Sigmoid colon (tissue), 4 donors: Measurements from ENCODE around the gene DNASE2.

Experiments used
- EP300 ChIP-seq, 4 donors: sonication (generic); formaldehyde crosslinking; IDR thresholded peaks; one replicate each; pipeline ENCODE4 v1.6.1; 2017; ENCODE audit warnings: antibody characterized with exemption in 4 of 4
- TF ChIP-seq, protein P1 (sequence below), 4 experiments: fragments of 450-650 bp in 3 of 4; fragments of 200-600 bp in 1 of 4; IDR thresholded peaks; one replicate each; pipeline ENCODE4 v1.5.1; 2016 to 2019; ENCODE audit warnings: antibody characterized with exemption in 4 of 4, mild to moderate bottlenecking in 3 of 4, moderate library complexity in 2 of 4

DNA sequence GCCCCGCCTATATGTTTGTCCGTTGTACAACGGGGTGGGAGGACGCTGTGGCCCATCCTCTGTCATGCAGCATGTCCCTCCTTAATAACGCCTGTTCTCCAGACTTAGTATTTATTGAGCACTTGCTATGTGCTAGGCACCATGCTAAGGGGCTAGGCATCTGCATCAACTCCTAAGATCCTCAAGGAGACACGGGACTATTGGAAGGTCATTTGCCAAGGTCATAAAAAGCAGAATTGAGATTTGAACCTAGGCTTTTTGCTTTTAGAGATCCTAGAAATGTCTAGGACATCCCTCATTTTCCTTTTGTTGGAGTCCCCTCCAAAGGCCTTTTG is 44.8 kb downstream of the DNASE2 start:
- TF ChIP-seq, protein P1, sequence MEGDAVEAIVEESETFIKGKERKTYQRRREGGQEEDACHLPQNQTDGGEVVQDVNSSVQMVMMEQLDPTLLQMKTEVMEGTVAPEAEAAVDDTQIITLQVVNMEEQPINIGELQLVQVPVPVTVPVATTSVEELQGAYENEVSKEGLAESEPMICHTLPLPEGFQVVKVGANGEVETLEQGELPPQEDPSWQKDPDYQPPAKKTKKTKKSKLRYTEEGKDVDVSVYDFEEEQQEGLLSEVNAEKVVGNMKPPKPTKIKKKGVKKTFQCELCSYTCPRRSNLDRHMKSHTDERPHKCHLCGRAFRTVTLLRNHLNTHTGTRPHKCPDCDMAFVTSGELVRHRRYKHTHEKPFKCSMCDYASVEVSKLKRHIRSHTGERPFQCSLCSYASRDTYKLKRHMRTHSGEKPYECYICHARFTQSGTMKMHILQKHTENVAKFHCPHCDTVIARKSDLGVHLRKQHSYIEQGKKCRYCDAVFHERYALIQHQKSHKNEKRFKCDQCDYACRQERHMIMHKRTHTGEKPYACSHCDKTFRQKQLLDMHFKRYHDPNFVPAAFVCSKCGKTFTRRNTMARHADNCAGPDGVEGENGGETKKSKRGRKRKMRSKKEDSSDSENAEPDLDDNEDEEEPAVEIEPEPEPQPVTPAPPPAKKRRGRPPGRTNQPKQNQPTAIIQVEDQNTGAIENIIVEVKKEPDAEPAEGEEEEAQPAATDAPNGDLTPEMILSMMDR (IDR thresholded peaks at IDR 0.05), result no peak
- TF ChIP-seq EP300 (IDR thresholded peaks at IDR 0.05), result no peak
